Mucosa of stomach (tissue), 1 donor: ENCODE results near the gene OR2T1.

ENCODE experiments used
- H3K27me3 ChIP-seq: one replicate; pipeline ENCODE4 v1.7.0; 2013; ENCODE audit warnings: mild to moderate bottlenecking, low read length; ENCODE audit not compliant: control insufficient read depth, insufficient read depth
- H3K36me3 ChIP-seq: one replicate; pipeline ENCODE4 v1.7.0; 2013; ENCODE audit warnings: low read length; ENCODE audit not compliant: control insufficient read depth, insufficient read depth
- H3K4me1 ChIP-seq: one replicate; pipeline ENCODE4 v1.7.0; 2013; ENCODE audit warnings: mild to moderate bottlenecking, low read length; ENCODE audit not compliant: control insufficient read depth, insufficient read depth
- H3K4me3 ChIP-seq: one replicate; pipeline ENCODE4 v1.7.0; 2013; ENCODE audit warnings: low read length
- H3K9ac ChIP-seq: one replicate; pipeline ENCODE4 v1.7.0; 2013; ENCODE audit warnings: mild to moderate bottlenecking, low read length, moderate library complexity
- H3K9me3 ChIP-seq: one replicate; pipeline ENCODE4 v1.7.0; 2013; ENCODE audit warnings: mild to moderate bottlenecking, low read length, moderate library complexity; ENCODE audit not compliant: control insufficient read depth
- donor health status: Pancreatic carcinoma.

The OR2T1 gene, protein sequence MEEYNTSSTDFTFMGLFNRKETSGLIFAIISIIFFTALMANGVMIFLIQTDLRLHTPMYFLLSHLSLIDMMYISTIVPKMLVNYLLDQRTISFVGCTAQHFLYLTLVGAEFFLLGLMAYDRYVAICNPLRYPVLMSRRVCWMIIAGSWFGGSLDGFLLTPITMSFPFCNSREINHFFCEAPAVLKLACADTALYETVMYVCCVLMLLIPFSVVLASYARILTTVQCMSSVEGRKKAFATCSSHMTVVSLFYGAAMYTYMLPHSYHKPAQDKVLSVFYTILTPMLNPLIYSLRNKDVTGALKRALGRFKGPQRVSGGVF

GRCh38 chr1:248402748-248403147 lies at the start of gene OR2T1:
Gene OR2T1 (plus strand): TSS chr1:248403048. CDS start chr1:248406148, 3,100 bp downstream.
- Histone ChIP-seq H3K27me3 (no peaks in the 10 kb centered on the region), H3K9ac (no peak within 1 kb of the TSS), H3K4me3 (no peak within 1 kb of the TSS), H3K36me3 (no peaks in the 10 kb centered on the region), H3K9me3 (no peaks in the 10 kb centered on the region), H3K4me1 (no peaks in the 10 kb centered on the region)

DNA sequence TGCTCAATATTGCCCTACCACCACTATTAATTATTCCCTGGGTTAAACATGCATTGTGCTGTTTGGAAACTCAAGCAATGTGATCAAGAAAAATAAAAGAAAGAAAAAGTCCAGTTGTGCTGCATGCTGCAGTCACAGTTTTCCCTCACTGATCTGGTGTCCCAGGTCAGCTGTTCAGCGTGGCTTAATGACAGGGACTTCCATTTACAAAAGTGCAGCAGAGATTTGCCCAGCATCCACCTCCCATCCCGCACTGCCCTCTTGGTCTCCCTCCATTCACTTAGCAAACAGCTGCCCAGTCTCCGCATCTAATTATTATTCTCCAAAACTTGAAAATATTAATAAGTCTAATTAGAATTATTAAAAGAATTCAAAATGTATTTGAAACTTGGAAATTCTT lies 43.4 kb upstream of the OR2T1 start:
- no peaks in the 10 kb centered on the region for H3K27me3 ChIP-seq
- no peak overlapping the region for H3K9ac ChIP-seq
- H3K36me3 ChIP-seq: no peaks in the 10 kb centered on the region
- no peak overlapping the region for H3K4me3 ChIP-seq
- H3K9me3 ChIP-seq: no peaks in the 10 kb centered on the region
- no peaks in the 10 kb centered on the region for H3K4me1 ChIP-seq

DNA sequence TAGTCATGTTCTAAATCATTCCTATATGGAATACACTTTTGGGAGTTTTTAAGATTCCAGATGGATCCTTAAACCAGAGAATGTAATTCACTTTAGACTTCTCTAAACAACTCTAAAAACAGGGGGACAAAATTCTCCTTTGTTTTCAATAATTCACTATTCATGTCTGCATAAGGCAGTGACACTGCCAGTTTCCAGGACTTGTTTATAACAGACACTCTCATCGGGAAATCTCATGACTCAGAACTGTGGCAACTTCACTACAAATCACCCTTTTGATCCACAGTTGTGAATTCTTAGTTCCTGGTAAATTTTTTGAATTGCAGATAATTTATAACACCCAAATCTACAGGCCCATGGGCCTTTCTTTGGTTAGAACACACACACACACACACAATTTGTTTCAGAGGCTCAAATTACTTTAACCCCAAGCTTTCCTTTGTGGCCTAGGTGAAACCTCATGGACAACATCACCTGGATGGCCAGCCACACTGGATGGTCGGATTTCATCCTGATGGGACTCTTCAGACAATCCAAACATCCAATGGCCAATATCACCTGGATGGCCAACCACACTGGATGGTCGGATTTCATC lies 41.6 kb upstream of the OR2T1 start, which contains the start of gene OR2T4:
TSS of gene OR2T4 (plus strand) at position 545 of the 595 bp plus-strand sequence. CDS start at position 545, 0 bp downstream.
- Histone ChIP-seq H3K36me3 (no peaks in the 10 kb centered on the region), H3K4me3 (no peak within 1 kb of the TSS), H3K27me3 (no peaks in the 10 kb centered on the region), H3K9me3 (no peaks in the 10 kb centered on the region), H3K4me1 (no peaks in the 10 kb centered on the region), H3K9ac (no peak within 1 kb of the TSS)

- Histone ChIP-seq H3K27me3 (no peaks in the 10 kb centered on the region), H3K9ac (no peak overlapping the region), H3K4me1 (no peaks in the 10 kb centered on the region), H3K9me3 (no peaks in the 10 kb centered on the region), H3K36me3 (no peaks in the 10 kb centered on the region), H3K4me3 (no peak overlapping the region)
These were observed 36.2 kb upstream of the OR2T1 start for GRCh38 chr1:248366609-248367008.

DNA sequence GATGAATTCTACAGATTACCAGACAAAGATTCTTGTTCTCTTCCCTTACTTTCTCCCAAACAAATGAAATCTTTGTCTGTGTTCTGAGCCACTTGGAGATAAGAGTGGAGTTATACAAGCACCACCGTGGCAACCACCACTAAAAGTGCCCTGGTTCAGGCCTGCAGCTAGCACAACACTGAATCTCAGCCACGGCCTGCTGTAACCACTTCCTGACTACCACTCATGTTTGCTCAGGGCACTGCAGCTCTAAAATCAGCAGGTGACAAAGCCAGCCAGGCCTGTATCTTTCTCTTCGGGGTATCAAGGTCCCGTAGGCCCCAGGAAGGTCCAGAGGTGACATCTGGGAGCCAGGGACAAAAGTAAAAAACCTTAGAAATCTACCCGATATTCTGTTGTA lies 30.5 kb upstream of the OR2T1 start:
- H3K4me3 ChIP-seq: no peak overlapping the region
- H3K27me3 ChIP-seq: no peaks in the 10 kb centered on the region
- no peaks in the 10 kb centered on the region for H3K4me1 ChIP-seq
- no peak overlapping the region for H3K9ac ChIP-seq
- no peaks in the 10 kb centered on the region for H3K36me3 ChIP-seq
- H3K9me3 ChIP-seq: no peaks in the 10 kb centered on the region

DNA sequence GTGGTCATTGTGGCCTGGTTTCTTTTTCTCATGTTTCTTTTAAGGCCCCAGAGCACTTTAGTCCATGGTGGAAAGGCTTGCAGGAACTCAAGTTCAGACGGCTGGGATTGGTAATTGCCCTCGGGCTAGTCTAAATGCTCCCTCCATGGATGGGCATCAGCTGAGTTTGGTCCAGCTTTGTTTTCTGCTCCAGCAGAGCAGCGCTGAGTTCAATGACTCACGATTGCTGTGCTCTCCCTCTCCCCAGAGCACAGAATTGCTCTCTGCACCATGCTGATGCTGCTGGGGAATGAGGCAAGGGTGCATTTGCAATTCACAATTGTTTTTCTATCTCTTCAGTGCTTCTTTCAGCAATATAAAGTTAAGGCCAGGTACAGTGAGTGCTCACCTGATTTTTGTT lies 29.1 kb upstream of the OR2T1 start:
- H3K4me1 ChIP-seq: no peaks in the 10 kb centered on the region
- no peak overlapping the region for H3K4me3 ChIP-seq
- H3K27me3 ChIP-seq: no peaks in the 10 kb centered on the region
- H3K36me3 ChIP-seq: no peaks in the 10 kb centered on the region
- H3K9me3 ChIP-seq: no peaks in the 10 kb centered on the region
- no peak overlapping the region for H3K9ac ChIP-seq

- Histone ChIP-seq H3K4me3 (no peak within 1 kb of the TSS), H3K27me3 (no peaks in the 10 kb centered on the region), H3K9ac (no peak within 1 kb of the TSS), H3K36me3 (no peaks in the 10 kb centered on the region), H3K4me1 (no peaks in the 10 kb centered on the region), H3K9me3 (no peaks in the 10 kb centered on the region)
These were observed 27.4 kb upstream of the OR2T1 start, which contains the start of gene OR2T6 for GRCh38 chr1:248375446-248375845. Gene OR2T6 (plus strand): TSS chr1:248375746. CDS start chr1:248387609, 11,863 bp downstream.

DNA sequence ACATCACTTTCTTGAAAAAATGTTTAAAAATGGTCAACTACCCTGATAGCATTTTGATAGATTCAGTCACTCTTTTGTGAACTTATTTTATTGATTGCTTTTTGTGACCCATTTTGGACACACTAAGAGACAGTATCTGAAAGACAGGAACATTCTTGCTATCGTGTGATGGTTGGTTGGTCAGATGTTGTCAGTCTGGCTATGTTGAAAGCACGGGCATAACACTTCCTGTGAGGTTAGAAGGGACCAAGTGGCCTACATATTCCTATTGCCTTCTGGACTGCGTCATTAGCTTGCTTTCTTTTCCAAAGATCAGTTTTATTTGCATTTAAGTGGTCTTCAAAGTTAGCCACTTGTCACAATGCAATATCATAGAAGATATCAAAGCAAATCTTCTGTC lies 25.9 kb upstream of the OR2T1 start:
- Histone ChIP-seq H3K36me3 (no peaks in the 10 kb centered on the region), H3K4me3 (no peak overlapping the region), H3K27me3 (no peaks in the 10 kb centered on the region), H3K9me3 (no peaks in the 10 kb centered on the region), H3K9ac (no peak overlapping the region), H3K4me1 (no peaks in the 10 kb centered on the region)

GRCh38 chr1:248380854-248381253 lies 22.0 kb upstream of the OR2T1 start:
- H3K9ac ChIP-seq: no peak overlapping the region
- no peaks in the 10 kb centered on the region for H3K4me1 ChIP-seq
- H3K27me3 ChIP-seq: no peaks in the 10 kb centered on the region
- H3K36me3 ChIP-seq: no peaks in the 10 kb centered on the region
- no peak overlapping the region for H3K4me3 ChIP-seq
- H3K9me3 ChIP-seq: no peaks in the 10 kb centered on the region

DNA sequence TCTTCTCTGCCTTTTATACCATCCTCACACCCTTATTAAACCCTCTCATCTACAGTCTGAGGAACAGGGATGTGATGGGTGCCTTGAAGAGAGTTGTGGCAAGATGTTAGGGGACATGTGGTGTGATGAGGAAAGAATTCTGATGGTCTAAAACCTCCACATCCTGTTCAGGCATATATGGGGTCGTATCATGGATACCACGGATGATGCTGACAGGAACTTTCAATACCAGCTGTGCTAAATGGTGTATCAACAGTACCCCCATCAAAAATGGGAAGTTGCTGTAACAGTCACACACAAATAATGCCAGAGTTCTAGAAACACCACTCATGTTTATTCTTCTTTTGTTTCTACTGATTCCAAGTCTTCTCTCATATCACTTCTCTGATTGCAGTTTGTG lies 14.4 kb upstream of the OR2T1 start:
- no peak overlapping the region for H3K9ac ChIP-seq

DNA sequence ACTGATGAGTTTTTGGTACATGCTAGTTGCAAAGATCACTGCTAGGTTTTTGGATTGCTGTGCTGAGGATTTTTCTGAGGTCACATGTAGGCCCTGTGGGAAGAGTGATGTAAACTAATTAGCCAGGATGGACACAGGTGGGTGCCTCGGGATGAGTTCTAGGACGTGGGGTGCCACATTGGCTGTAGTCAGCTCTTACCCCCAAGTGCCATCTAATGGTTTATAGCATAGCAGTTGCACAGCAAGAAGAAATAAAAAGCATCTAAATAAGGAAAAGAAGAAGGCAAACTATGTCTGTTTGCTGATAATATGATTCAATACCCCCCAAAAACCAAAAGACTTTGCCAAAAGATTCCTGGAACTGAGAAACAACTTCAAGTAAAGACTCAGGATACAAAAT lies 9.8 kb upstream of the OR2T1 start:
- no peak overlapping the region for H3K4me3 ChIP-seq
- H3K27me3 ChIP-seq: no peaks in the 10 kb centered on the region
- H3K4me1 ChIP-seq: no peaks in the 10 kb centered on the region
- H3K9ac ChIP-seq: no peak overlapping the region
- H3K9me3 ChIP-seq: no peaks in the 10 kb centered on the region
- H3K36me3 ChIP-seq: no peaks in the 10 kb centered on the region

More for the DNA sequence above, 14.4 kb upstream of the OR2T1 start:
- Histone ChIP-seq H3K27me3 (no peaks in the 10 kb centered on the region), H3K4me1 (no peaks in the 10 kb centered on the region), H3K9me3 (no peaks in the 10 kb centered on the region), H3K36me3 (no peaks in the 10 kb centered on the region), H3K4me3 (no peak overlapping the region)

DNA sequence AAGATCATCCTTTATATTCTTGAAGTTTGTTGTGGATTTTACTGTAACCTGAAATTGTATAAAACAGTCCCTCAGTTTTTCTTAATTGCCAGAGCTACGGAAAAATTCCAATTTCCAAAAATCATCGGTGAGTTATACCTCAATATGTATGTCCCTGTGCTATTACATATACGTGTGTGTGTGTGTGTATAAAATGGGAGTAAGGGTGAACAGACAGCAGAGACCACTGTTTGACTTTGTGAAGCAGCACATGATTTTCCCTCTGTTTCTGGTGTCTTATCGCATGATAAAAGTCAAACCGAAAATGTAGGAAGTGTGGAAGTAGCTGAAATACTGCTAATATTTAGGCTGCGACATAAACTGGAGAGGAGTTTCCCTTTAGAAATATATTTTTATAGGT lies 1.2 kb downstream of the OR2T1 start:
- Histone ChIP-seq H3K36me3 (no peaks in the 10 kb centered on the region), H3K4me1 (no peaks in the 10 kb centered on the region)

More for the DNA sequence above, 1.2 kb downstream of the OR2T1 start:
- Histone ChIP-seq H3K4me3 (no peak overlapping the region), H3K9me3 (no peaks in the 10 kb centered on the region), H3K9ac (no peak overlapping the region), H3K27me3 (no peaks in the 10 kb centered on the region)
